Hematopoietic multipotent progenitor cell treated with erythropoietin and hydrocortisone succinate and interleukin-3 and kit ligand, for 17 days (in vitro differentiated cells): ENCODE data around the gene RPL7A.
"Not testable (repeated sequence)": the region's sequence is repeated elsewhere in the genome, so short reads cannot be mapped to it uniquely, and the experiment has no call there.

Source experiments
- DNase-seq: peaks from one replicate; pipeline ENCODE4 v3.0.0-alpha.2; 2015; ENCODE audit warnings: low spot score

RPL7A gene

DNA sequence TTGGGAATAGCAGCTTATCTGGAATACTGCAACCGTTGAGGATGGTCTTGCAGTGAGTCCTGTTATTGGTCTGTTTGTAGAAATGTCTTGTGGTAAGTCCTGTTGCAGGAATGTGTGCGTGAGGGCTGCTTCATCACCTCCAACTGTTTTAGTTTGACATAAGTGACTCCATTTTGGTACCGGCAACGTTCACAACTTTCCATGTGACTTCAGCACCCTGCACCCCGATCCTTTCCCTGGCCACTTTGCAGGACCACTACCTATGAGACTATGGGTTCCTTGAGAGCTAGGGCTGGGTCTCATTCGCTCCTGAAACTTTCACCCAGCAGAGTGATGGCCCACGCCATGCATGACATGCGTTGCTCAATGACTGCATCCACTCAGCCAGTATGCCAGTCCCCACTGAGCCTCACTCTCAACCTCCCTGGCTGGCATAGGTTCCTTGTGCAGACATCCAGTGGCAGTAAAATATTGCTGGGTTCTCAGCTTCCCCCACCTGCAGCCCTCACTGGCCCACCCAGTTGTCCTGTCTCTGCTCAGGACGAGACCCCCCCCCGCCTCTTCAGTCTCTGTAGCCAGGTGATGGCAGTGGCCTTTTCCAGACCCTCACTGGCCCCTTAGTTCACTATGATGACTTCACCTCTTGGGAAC lies 20.1 kb upstream of the RPL7A start:
- DNase-seq, result no peak

DNA sequence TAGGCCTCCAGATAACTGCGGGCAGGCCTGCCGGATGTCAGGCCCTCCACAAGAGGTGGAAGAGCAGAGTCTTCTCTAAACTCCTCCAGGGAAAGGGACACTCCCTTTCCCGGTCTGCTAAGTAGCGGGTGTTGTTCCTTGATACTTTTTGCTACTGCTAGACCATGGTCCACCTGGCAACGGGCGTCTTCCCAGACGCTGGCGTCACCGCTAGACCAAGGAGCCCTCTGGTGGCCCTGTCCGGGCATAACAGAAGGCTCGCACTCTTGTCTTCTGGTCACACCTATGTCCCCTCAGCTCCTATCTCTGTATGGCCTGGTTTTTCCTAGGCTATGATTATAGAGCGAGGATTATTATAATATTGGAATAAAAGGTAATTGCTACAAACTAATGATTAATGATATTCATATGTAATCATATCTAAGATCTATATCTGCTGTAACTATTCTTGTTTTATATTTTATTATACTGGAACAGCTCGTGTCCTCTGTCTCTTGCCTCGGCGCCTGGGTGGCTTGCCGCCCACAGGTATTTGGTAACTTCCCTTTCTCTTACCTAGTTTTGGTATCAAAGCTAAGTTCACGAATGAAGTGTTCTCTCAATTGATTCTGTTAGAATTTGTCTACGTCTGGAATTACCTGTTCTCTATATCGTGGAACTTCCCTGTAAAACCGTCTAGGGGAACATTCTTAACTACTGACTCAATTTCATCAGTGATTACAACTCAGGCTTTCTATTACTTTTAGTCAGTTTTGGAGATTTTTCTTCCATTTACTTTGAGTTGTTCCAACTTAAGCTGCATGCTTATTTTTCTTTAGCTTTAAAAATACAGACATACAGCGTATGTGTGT lies 18.5 kb upstream of the RPL7A start:
- not testable (repeated sequence) for DNase-seq

DNA sequence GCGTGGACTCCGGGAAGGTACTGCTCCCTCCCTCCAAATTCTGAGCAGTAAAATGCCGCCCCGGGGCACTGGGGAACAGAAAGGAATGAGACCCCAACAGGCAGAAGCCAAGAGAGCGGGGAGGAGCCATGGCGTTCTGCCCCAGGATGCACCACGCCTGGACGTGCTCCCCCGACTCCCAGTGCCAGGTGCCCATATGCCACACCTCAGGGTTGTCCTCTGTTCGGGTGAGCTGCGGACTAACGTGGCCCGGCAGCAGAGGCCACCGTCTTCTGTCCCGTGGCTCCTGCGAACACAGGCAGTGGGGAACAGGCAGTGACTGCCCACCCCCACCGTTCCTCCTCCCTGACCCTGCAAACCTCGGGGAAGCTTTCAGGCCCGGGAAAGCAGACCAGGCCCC lies 16.8 kb upstream of the RPL7A start:
- DNase-seq, result no peak

DNA sequence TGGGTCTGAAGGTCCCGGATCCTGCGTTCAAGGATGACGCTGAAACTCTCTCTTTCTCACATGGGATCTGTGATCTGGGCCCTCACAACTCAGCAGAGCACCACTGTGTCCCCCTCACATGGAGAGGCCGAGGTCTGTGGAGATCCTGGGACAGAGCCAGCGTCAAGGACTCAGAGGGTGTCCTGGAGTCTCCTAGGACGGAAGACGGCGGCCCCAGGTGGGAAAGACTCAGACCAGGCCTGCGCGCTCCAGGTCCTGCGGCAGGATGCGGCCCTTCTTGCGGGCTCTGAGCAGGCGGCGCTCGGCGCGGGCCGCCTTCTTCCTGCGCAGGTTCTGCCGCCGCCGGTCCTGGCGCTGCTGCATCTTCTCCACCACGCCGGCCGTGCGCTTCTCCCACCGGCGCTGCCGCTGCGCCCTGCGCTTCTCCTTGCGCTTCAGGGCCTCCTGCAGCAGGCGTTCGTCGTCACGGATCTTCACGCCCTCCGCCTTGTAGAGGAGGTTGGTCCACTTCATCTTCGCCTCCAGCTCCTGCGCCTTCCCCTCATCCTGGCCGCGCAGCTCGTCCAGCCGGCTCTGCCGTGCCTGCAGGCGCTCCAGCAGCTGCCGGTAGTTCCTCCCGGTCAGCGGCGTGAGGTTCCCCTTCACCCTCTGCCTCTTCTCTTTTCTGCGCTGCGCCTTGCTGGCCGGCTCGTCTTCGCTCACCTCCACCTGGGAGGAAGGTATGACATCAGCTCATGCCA lies 16.2 kb upstream of the RPL7A start:
- no peak for DNase-seq

DNA sequence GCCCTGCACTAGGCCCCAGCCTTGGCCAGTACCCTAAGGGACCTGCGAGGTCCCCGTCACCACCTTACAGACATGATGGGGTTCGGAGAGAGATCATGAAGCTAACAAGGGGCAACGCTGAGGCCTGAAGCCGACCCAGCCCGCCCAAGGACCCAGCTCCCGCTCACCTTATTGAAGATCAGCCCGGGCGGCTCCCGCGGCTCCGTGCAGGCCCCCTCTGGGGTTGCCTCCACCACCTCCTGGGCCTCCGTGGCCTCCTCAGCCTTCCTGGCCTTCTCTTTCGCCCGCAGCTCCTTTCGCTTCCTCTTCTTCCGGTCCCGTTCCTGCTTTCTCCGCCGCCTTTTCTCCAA lies 15.7 kb upstream of the RPL7A start:
- DNase-seq, result no peak

DNA sequence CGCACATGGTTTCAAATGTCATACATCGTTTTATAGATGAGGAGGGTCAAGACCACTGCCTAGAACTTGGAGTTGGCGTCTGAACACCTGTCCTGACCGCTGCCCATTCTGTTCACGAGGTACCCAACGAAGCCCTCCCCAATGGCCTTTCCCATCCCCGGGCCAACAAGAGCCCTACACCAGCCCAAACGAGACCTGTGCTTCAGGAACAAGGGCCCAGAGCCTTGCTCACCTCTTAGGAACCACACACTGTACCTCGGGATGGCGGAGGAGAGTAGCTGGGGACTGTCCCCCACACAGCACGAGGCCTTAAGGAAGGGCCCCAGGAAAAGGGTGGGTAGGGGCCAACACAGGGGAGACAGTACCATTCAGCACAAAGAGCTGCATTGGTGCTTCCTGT lies 15.0 kb upstream of the RPL7A start:
- no peak for DNase-seq

DNA sequence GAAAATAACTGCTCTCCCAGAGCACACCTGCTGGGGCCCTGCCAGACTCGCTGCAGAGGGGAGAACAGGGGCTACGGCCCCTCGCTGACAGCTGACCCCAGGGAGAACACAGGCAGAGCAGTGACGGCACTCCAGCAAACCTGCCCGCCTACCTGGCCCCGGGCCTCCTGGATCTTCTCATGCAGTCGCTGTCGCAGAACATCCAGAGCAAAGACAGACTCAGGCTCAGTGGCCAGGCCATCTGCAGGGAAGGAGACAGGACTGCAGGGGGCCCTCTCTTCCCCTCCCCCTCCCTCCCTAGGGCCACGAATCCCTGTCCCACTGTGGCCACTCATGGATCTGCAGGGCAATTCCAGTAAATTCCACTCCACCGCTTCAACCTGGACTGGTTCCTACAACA lies 14.5 kb upstream of the RPL7A start:
- no peak for DNase-seq

DNA sequence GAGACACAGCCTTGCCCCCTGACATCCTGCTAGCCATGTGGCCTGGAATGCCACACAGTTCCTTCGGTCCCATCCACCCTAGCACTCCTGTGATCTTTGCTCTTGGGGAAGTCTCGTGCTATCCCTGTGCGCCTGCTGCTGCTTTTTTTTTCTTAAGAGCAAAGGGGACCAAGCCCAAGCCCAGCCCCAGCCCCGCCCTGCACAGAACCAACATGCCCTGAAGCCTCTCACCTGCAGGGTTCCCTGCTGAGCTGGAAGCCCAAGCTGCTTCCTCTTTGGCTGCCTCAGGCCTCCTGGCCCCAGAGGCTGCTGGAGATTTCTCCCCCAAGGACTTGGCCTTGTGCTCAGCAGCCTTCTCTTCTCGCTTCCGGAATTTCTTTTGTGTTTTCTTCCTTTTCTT lies 13.9 kb upstream of the RPL7A start:
- no peak for DNase-seq

DNA sequence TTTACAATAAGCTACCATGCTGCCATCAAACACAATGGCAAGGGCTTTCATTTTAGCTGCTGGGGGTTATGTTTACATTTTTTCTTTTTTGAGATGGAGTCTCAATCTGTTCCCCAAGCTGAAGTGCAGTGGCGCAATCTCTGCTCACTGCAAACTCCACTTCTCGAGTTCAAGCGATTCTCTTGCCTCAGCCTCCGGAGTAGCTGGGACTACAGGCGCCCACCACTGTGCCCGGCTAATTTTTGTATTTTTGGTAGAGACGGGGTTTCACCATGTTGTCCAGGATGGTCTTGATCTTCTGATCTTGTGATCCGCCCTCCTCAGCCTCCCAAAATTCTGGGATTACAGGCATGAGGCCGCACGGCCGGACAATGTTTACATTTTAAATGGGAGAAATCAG lies 13.1 kb upstream of the RPL7A start:
- DNase-seq, result not testable (repeated sequence)

DNA sequence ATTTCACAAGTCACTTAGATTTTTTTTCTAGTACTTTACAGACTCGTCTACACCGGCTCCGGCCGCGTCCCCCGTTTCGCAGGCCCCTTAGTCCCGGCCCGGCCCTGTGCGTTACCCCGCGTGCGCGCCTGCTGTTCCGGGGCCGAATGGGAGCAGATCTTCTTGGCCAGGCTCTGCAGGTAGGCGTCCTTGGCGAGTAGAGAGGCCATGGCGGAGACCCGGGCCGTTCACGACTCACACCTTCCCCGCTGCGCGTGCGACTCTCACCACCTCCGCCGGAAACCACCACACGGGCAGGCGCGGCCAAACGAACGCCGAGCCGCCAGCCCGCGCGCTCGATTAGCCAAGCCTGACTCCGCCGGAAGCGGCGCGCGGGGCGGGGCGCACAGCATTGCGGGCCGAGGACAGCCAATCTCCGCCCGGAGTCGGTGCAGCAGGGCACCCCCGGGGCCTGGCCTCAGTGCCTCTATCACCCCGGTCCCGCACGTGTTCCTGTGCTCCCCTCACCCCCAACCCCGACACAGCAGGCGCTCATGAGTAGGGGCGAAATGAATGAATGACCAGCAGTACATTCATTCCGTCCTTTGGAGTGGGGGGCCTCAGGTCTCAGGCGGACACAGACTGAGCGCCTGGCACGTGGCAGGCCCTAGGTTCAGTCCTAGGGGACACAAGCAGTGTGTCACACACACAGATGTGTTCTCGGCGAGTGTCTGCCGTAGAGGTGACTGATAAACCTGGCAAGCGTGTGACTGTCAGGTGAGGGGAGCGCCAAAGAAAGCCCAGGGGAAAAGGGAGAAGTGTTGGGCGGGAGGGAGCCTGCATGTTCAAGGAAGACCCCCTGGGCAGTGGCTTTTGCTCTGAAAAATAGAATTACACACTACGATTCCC lies 11.8 kb upstream of the RPL7A start, which contains the start of gene SURF6:
Gene SURF6 (minus strand): TSS at position 265 of the 888 bp plus-strand sequence. CDS start 56 bp downstream, at position 209.
- peak; percentile 87 for DNase-seq

DNA sequence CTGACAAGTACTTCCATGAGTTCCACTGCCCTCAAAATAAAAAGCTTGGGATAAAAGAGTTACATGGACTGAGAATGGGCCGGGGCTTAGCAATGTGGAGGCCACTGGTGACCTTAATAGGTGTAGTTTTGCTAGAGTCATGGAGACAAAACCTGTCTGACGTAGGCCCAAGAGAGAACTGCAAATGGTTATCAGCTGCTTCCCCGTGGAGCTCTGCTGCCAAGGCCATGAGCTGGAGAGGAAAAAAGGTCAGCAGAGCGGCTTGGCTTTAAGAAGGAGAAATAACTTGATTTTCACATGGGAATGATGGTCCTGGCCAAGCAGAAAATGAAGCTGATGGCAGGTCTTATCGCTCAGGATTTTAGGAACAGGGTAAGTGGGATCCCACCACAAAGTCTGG lies 8.4 kb upstream of the RPL7A start:
- no peak for DNase-seq

DNA sequence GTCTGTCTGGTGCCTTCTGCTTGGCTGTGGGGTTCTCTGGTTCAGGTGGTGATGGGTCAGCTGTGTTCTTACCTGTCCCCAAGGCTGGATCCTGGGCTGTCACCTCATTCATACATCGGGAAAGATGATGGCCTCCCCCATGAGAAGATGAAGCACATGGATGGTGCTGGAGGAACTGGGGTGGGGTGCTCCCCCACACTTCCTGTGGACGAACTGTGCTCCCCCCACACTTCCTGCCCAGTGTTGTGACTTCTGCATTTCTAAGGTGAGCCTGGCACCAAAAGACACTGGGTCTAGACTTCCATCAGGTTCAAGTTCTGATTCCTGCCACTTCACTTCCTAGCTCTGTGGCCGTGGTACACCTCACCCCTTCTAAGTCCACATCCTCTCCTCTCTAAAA lies 7.8 kb upstream of the RPL7A start:
- DNase-seq, result no peak

DNA sequence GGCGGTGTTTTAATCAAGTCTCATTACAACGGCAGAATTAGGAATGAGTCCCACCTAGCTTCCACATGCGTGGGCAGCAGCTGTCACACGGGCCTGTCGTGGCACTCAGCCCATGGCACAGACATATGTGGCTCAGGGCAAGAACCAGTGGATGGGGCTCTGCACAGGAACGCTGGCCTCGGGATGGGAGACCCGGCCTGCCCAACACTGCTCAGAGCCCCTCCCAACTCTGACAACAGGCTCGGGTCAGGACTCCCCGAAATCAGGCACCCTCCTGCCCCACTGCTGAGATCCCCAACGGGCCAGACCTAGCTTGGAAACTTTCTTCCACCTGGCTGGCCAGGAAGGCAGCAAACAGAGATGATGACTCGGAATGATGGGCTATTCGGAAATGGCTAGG lies 7.1 kb upstream of the RPL7A start:
- DNase-seq, result no peak

DNA sequence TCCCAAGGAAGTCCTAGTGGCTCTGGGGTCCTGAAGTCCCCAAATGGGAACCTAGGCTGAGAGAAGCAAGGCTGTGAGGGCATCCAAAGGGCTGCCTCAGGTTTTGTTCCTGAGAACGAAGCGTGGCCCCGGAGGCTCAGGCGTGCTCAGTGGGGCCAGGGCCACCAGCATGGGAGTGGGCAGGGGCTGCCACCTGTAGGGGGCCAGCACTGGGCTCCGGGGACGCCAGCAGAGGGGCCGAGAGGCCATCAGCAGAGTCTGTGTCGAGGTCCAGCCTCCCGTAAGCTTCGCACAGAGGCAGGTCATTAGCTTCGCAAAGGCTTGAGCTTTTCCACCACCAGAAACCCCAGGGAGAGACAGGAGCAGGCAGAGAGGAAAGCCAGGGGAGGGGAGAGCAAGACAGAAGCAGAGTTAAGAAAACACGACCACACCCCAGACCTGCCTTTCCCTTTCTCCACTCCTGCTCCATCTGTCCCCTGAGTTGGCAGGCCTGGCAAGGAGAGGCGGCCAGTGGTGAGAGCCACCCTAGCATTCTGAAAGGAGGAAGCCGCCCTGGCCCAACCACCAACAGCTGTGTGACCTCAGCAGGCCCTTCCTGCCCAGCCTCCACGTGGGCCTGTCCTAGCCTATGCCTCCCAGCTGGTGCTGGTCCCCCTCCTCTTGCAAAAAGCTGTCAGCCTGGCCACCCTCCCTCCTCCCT lies 6.5 kb upstream of the RPL7A start:
- DNase-seq, result no peak

DNA sequence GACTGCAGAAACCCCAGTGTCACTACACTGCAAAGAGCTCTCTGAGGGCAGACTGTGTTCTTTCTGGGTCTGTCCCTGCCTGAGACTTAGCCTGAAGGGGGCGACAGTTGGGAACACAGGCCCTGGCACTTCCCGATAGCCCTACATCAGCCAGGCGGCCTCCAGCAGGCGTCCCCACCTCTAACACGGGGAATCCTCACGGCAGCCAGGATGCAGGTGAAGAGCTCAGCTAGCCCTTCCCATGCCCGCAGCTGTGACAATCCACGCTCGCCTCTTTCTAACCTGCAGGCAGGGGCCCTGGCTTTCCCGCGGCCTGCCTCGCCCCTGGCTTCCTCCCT lies 6.0 kb upstream of the RPL7A start:
- DNase-seq, result no peak

DNA sequence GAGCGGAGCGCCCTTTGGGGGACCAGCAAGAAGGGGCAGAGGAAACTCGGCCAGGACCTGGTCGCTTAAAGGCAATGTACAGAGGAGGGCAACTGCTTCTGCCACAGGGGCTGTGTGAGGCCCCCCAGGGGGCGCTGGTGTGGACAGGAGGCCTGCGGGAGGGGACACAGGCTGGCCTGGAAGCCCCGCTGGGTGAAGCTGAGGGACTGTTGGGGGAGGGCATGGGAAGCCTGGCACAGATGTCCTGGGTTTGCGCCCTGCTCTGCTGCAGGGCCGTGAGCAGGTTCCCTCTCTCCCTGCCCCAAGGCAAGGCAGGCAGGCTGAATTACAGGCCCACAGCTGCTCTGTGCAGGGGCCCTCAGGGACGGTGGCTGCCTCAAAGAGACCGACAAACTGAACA lies 5.4 kb upstream of the RPL7A start:
- no peak for DNase-seq

DNA sequence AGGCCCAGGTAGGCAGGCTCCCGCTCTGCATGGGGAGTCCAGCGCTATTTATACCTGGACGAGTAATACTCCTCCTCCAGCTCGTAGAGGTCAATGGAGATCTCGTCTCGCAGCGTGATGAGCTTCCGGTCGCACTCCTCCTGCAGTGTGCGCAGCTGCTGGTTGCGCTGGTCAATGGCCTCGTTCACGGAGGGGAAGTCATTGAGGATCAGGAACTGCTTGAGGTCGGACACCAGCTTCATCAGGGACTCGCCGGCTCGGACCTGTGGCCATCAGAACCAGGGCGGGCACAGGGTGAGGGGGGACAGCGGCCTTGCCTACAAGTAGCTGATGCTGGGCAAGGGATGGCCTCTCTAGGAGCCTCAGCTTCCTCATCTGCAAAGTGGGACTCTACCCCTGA lies 3.9 kb upstream of the RPL7A start:
- no peak for DNase-seq

DNA sequence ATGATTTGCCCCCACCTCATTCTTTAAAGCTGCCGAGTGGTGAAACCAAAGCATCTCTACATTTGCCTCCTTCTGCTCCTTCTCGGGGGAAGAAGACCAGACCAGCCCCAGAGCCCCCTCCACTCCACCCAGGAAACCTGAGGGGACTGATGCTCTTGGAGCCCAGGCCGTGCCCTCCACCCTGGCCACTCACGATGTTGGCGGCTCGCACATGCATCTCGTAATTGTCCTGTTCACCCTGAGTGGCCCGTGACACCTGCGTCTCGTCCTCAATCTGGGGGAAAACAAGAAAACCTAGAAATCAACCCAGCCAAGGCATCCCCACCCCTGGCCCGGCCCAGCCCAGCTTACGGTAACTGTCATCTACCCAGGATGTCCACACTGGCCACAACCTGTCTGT lies 3.0 kb upstream of the RPL7A start:
- no peak for DNase-seq

DNA sequence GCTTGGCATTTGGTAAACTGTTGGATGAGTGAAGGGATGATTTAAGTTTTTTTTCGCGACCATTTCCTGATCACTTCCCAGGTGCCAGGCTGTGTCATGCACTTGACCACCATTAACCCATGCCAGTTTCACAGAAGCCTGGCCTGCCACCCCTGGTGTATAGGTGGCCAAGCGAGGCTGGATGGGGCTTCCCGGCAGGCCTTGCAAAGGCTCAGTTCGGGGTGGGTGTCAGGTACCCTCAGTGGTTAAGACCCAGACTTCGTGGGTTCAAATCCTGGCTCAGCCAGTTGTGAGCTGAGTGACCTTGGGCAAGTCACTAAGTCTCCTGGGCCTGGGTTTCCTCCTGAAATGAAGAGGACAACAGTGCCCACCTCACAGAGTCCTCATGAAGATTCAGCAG lies 2.4 kb upstream of the RPL7A start:
- no peak for DNase-seq

DNA sequence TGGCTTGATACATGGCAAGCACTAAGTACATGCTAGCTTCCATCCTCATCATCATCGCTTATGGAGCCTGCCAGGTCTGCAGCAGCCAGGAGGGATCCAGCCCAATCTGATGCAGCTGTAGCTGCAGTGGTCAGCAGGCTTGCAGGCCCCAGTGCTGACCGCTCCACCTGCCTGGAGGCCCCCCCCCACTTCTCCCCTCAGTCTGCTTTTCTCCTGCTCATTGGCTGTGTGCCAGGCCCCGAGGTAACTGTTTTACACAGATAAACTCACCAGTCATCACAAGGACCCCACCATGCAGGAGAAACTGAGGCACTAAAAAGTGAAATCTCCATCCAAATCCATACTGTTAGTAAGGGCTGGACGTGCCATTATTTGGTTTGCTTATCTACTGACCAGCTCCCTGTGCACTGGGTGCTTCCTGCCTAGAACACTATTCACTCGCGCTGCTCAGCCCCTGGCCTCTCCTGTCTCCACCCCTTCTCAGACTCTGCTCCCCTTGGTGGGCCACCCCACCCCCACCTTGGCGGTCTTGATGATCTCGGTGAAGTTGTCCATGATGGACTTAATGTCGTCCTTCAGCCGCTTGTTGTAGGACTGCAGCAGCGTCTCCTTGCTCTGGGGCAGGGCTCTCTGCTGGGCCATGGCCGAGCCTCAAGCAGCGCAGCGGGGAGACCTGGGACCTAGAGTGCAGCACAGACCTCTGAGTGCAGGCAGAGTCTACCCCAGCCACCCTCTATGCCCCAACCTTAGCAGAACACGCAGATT lies 1.8 kb upstream of the RPL7A start:
- no peak for DNase-seq

DNA sequence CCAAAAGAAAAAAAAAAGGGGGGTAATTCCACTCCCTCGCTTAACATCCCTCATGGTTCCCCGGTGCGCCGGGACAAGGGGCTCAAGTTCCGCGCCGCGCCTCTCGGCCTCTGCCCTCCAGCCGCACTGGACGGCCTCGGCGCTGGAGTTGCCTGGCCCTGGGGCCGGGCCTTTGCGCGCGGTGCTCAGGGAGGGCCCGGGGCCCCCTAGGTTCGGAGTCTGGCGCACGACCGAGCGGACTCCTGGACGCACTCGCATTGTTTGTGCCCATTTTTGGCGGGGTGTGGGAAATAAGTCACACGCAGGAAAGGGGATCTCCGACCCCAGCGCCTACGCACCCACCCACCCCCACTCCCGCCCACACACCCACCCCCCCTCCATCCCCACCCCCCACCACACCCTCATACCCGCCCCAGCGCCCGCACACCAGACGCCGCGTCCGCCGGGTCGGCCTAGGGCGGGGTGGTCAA lies 468 bp upstream of the RPL7A start:
- DNase-seq, result no peak
